ENCODE data around the gene PHLDA2.

DNA sequence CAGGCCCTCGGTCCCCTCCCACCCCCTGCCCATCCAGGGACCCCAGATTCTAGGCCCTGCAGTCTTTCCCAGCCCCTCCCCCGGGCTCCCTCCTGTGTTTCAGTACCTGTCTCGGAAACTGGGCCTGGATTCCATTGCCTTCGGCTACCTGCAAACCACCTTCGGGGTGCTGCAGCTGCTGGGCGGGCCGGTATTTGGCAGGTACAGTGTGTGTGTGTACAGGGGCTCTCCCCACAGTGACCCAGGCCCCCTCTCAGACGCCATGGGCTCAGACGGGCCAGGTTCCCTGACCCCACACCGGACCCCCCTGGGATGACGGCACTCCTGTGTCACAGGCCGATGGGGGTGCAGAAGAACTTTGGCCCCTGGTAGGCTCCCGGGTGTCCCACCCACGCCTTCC is 21.1 kb downstream of the PHLDA2 start:
- TF ChIP-seq, protein P1, sequence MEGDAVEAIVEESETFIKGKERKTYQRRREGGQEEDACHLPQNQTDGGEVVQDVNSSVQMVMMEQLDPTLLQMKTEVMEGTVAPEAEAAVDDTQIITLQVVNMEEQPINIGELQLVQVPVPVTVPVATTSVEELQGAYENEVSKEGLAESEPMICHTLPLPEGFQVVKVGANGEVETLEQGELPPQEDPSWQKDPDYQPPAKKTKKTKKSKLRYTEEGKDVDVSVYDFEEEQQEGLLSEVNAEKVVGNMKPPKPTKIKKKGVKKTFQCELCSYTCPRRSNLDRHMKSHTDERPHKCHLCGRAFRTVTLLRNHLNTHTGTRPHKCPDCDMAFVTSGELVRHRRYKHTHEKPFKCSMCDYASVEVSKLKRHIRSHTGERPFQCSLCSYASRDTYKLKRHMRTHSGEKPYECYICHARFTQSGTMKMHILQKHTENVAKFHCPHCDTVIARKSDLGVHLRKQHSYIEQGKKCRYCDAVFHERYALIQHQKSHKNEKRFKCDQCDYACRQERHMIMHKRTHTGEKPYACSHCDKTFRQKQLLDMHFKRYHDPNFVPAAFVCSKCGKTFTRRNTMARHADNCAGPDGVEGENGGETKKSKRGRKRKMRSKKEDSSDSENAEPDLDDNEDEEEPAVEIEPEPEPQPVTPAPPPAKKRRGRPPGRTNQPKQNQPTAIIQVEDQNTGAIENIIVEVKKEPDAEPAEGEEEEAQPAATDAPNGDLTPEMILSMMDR (IDR thresholded peaks at IDR 0.05), result no peak
- TF ChIP-seq POLR2AphosphoS5 (IDR thresholded peaks at IDR 0.05), result no peak
- no peak for TF ChIP-seq POLR2A (IDR thresholded peaks at IDR 0.05)
